Measurements from ENCODE around the gene PRICKLE2. TPM values are rescaled to one million over a fixed set of nuclear protein-coding genes. Genes with fewer than 3 reads are reported as not detected.

PRICKLE2 gene
- total RNA-seq, 2 donors from 2014 or later: 23.4 to 41.5 TPM

DNA sequence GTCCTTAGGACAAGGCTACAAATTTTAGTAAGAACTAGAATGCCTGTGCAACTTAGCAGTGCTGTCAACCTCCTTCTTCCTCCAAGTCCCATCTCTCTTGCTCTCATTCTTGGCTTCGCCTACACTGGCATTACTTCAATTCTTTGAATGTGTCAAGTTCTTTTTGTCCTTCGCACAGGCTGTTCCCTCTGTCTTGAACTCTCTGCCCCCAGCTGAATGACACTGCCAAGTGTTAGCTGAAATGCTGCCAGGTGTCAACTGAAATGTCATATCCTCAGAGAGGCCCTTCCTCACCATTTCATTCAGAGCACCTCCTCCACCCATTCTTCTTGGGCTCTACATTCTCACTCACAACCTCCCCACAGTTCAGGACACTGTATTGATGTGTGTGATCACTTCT is 153.1 kb downstream of the PRICKLE2 start:
- no peak for ATAC-seq
- Histone ChIP-seq H3K4me3 (no peak overlapping the region), H3K9me3 (no peaks in the 10 kb centered on the region), H3K4me1 (no peaks in the 10 kb centered on the region), H3K27me3 (no peaks in the 10 kb centered on the region), H3K27ac (no peak overlapping the region), H3K36me3 (replicated peaks in 1 of 2; ENCODE audit: insufficient read depth in 1 of 2, low read depth in 2 of 2) (no peaks in the 10 kb centered on the region)
- intact Hi-C loops (cut with DNase I): no loop called here
- no peak for DNase-seq
- WGBS, 2 donors: 79 to 85% methylated on average over 2 of the region's 2 CpGs
- TF ChIP-seq POLR2A (IDR thresholded peaks at IDR 0.05): no peak
- no peak for TF ChIP-seq CTCF (IDR thresholded peaks at IDR 0.05)

DNA sequence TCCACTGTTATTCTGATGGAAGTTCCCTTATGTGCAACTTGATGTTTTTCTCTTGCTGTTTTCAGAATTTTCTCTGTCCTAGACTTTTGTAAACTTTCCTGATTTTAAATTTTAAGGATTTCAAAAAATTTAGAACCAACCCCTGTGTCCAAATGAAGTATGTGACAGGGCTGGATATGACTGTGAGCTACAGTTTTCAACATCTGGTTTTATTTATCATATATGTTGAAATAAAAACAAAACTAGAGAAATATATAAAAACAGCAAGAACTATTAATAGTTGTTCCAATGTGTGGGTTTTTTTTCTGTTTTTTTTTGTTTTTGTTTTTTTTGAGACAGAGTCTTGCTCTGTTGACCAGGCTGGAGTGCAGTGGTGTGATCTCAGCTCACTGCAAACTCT is 154.6 kb downstream of the PRICKLE2 start:
- Histone ChIP-seq H3K36me3 (replicated peaks in 1 of 2; ENCODE audit: insufficient read depth in 1 of 2, low read depth in 2 of 2) (no peaks in the 10 kb centered on the region), H3K4me1 (no peaks in the 10 kb centered on the region), H3K9me3 (no peaks in the 10 kb centered on the region), H3K27ac (no peak overlapping the region), H3K4me3 (no peak overlapping the region), H3K27me3 (no peaks in the 10 kb centered on the region)
- intact Hi-C loops (cut with DNase I): no loop called here
- DNase-seq (no peak), ATAC-seq (no peak)
- TF ChIP-seq CTCF (IDR thresholded peaks at IDR 0.05) (no peak), POLR2A (IDR thresholded peaks at IDR 0.05) (no peak)

- H3K4me3 ChIP-seq: no peak overlapping the region
- no peak overlapping the region for H3K27ac ChIP-seq
- DNase-seq: no peak
- TF ChIP-seq CTCF (IDR thresholded peaks at IDR 0.05): no peak
- no peak for TF ChIP-seq POLR2A (IDR thresholded peaks at IDR 0.05)
- no peak for ATAC-seq
- no peaks in the 10 kb centered on the region for H3K9me3 ChIP-seq
- H3K27me3 ChIP-seq: no peaks in the 10 kb centered on the region
- WGBS, 2 donors: 61 to 66% methylated on average over 10 of the region's 10 CpGs
- H3K4me1 ChIP-seq: no peaks in the 10 kb centered on the region
- H3K36me3 ChIP-seq (replicated peaks in 1 of 2; ENCODE audit: insufficient read depth in 1 of 2, low read depth in 2 of 2): no peaks in the 10 kb centered on the region
- intact Hi-C loops (cut with DNase I): no loop called here
Observed at GRCh38 chr3:64067506-64068346, 157.5 kb downstream of the PRICKLE2 start.

DNA sequence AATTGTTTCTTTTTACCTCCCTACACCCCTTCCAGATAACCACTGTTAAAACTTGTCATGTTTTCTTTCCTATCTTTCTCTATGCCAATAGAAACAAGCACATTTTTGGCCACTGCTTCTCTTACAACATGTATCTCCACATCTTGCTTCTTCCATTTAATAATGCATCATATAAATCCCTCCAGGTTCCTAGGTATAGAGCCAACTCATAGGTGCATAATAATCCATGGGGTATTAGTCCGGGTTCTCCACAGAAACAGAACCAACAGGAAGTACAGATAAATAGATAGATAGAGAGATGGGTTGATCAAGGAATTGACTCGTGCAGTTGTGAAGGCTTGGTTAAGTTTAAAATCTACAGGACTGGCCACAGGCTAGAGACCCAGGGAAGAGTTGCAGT is 160.5 kb downstream of the PRICKLE2 start:
- no peaks in the 10 kb centered on the region for H3K9me3 ChIP-seq
- no peaks in the 10 kb centered on the region for H3K27me3 ChIP-seq
- H3K36me3 ChIP-seq (replicated peaks in 1 of 2; ENCODE audit: insufficient read depth in 1 of 2, low read depth in 2 of 2): no peaks in the 10 kb centered on the region
- no peak for DNase-seq
- H3K4me1 ChIP-seq: no peaks in the 10 kb centered on the region
- ATAC-seq: no peak
- H3K27ac ChIP-seq: no peak overlapping the region
- no peak overlapping the region for H3K4me3 ChIP-seq
- WGBS, 2 donors: 87 to 98% methylated on average over 2 of the region's 2 CpGs
- no peak for TF ChIP-seq CTCF (IDR thresholded peaks at IDR 0.05)
- no peak for TF ChIP-seq POLR2A (IDR thresholded peaks at IDR 0.05)
- intact Hi-C loops (cut with DNase I): no loop called here

DNA sequence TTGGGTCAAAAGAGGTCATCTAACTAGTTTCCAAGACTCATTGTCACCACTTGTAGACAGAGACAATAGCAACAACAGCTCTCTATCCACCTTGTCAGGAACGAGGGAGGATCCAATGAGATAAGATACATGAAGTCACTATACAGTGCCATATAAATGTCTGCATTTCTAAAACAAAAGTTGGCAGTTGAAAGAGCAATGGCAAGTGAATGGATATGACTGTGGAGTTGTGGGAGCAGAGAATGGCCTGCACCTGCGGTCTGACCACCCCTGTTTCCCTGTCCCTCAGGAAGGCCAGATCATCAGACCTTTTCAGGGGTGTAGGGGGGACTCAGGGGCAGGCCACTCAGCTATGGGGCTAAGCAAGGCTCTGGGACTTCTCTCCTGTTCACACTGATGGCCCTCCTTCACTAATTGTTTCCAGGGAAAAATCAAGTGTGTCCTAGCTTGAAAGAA is 161.3 kb downstream of the PRICKLE2 start:
- 57 to 77% methylated on average over 2 of the region's 2 CpGs for WGBS, 2 donors
- Histone ChIP-seq H3K4me1 (no peaks in the 10 kb centered on the region), H3K27ac (no peak overlapping the region), H3K4me3 (no peak overlapping the region), H3K27me3 (no peaks in the 10 kb centered on the region), H3K9me3 (no peaks in the 10 kb centered on the region), H3K36me3 (replicated peaks in 1 of 2; ENCODE audit: insufficient read depth in 1 of 2, low read depth in 2 of 2) (no peaks in the 10 kb centered on the region)
- intact Hi-C loops (cut with DNase I): no loop called here
- TF ChIP-seq POLR2A (IDR thresholded peaks at IDR 0.05) (no peak), CTCF (IDR thresholded peaks at IDR 0.05) (no peak)
- DNase-seq (no peak), ATAC-seq (no peak)

Data from body of pancreas (tissue), 4 donors.